ENCODE measurements around the gene TP73.
A peak's percentile ranks its signal among the peaks of the same experiment; 100 is the strongest.

TP73 gene

DNA sequence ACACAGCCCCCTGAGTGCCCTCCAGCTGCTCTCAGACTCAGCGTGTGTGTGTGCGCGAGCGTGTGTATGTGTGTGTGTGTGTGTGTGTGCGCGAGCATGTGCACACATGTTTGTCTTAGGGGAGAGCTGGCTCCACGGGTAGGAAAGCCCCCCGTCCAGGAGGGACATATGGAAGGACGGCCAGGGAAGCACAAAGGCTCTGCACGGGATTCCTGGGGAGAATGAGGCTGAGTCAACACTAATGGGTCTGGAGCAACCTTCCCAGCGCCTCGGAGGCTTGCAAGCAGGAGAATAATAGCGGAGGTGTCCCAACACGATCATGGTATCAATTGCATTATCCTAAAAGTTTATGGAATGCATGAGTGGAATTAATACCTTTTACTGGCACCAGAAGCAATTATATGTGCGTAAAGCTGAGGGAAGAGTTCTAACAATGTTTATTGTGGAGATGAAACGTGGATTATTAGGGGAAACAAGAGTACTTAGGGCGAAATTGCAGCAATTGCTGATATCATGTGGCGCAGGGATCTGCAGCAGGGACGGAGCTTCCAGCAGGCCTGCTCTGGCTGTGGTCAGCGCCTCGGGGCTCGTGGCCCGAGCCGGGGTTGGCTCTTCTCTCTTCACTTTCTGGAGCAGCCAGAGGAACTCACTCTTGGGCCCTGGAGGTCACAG lies 59.6 kb downstream of the TP73 start:
- intact Hi-C loops (cut with DNase I), result no loop called here
- peak in 2 of 42 donors; percentile 23 to 38 for DNase-seq

DNA sequence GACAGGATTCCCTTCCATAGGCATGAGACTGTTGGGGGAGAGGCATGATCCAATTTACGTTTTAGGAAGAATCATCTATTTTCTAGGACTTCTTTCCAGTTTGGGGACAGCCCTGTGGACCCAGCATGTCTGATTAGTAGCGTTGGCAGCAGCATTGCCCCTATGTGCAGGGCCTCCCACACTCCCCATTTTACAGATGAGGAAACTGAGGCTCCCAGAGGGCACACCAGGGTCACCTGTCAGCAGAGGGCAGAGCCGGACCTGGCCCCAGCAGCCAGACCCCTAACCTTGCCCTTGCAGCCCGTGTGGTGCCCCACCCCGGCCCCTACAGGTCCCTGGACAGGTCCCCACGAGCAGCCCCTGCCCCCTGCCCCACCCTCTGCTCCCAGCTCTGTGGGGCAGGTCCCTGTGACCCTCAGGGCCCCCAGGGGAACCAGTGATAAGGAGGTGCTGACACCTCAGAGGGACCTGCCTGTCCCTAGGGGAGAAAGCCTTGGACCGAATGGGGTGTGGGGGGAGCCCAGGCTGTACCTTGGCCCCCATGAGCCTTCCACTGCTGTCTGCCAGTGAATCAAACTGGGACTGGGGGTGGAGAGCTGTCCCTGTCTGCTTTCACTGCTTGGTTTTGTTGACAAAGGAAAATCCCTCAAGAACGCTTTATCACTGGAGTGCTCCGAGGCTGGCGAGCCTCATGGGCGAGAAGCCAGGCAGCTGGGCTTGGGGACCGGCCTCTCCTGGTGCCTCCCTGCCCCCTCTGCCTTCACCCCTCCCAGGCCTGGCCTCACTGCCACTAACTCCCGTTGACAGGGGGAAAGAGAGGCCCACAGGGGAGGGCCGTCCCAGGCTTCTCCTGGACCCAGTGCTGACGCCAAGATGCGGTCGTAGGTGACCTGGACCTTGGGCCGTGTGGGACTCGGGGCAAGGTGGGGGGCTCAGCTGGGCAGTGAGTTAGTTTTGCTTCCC lies 60.5 kb downstream of the TP73 start:
- DNase-seq, result peak; percentile 69 to 95 (median 89)
- intact Hi-C loops (cut with DNase I), result no loop called here

DNA sequence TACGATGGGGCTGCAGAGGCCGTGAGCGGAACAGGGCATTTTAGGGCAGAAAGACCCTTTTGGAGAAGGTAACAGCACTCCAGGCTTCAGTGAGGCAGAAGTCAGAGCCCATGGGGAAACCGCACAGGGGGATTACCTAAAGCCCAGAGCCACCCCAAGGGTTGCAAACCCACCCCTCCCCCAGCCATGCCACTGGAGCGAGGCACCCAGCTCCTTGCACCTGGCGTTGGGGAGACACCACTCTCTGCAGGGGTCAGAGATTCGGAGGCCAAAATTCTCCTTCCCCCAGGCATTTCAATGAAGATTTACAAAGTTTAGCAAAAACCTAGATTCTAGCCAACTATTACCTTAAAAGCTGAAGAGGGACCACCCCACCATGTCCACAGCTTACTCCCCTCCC lies 61.5 kb downstream of the TP73 start:
- intact Hi-C loops (cut with DNase I), result no loop called here
- peak in 1 of 42 donors; percentile 15 for DNase-seq

DNA sequence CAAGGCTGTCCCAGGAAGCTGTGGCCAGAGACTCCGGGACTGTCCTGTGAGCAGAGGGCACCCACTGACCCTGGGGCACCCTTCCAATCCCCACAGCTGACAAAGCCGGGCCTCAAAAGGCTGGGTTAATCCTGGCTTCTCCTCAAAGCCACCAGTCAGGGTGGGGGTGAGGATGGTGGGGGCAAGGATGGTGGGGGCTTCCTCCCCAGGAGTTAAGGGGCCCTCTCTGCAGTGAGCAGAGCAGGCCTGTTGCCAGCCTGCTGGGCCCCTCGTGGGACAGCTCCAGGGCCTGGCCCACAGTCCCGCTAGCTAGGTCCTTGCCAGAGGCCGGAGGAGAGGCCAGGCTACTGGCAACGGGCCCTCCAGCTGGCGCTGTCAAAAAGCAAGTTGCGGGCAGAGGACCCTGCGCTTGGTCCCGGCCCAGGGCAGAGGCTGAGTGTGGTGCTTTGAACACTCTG lies 62.0 kb downstream of the TP73 start:
- DNase-seq, result peak; percentile 73 to 94 (median 86)
- intact Hi-C loops (cut with DNase I), result no loop called here

DNA sequence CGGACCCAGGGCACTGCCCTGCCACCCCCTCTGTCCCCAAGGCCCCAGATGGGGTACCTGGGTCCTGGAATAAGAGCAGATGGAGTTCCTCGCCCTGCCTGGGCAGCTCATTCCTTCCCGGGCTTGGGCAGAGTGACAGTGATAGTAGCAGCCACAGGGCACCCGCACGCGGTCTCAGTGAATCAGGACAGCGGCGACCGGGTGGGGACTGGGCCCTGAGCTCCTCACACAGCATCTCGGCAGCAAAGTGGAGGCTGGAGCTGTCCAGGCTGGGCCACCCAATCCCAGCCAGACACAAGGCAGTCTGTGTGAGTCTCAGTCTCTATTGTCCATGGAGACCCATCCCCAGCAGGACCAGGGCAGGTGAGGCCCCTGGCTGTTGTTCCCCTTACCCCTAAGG lies 62.5 kb downstream of the TP73 start:
- intact Hi-C loops (cut with DNase I), result no loop called here
- DNase-seq, result peak in 18 of 42 donors; percentile 21 to 68 (median 41)

DNA sequence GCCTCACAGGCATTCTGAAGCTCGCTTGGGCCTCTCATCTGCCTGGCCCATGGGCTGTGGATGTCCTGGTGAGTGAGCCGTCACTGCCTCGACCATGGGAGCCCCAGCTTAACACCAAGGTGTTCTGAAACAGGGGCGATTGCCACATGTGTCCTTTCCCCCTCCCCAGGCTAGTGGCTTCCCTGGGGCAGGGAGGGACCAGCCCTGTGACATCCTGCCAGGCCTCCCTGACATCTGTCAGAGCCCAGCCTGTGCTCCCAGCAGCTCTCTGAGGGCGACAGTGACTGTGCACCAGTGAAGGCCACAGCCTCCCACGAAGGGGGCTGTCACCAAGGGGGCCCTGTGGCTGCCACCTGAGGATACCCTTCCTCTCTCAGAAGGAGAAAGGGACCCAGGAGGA lies 64.0 kb downstream of the TP73 start:
- DNase-seq, result peak in 5 of 42 donors; percentile 21 to 55 (median 42)
- intact Hi-C loops (cut with DNase I), result no loop called here

DNA sequence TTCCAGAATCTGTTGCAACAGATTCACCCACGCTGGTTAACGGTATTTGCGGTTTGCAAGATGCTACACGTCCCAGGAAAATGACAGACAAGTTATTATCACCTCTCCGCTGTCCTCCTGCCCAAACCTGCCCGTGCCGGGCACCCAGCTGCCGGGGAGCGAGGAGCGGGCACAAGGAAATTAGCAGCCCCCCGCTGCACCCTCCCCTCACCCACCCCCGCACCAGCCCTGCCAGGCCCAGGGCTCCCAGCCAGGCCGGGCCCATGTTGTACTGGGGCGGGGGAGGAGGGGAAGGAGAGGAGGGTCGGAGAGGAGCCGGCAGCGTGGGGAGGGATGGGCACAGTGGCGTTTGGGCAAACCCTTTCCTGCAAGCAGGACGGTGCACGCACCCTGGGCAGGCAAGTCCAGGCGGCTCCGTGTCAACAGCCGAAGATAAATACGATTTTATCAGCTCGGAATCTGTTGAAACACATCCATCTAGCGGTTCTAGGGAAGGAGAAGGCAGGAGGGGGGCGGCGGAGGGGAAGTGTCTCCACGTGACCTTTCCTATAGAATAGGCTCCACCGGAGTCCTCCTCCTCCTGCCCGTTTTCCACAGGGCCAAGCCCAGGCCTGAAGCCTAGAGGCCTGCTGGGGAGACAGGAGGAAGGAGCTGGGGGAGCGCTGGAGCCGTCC lies 64.9 kb downstream of the TP73 start:
- no peak for DNase-seq
- intact Hi-C loops (cut with DNase I), result no loop called here

DNA sequence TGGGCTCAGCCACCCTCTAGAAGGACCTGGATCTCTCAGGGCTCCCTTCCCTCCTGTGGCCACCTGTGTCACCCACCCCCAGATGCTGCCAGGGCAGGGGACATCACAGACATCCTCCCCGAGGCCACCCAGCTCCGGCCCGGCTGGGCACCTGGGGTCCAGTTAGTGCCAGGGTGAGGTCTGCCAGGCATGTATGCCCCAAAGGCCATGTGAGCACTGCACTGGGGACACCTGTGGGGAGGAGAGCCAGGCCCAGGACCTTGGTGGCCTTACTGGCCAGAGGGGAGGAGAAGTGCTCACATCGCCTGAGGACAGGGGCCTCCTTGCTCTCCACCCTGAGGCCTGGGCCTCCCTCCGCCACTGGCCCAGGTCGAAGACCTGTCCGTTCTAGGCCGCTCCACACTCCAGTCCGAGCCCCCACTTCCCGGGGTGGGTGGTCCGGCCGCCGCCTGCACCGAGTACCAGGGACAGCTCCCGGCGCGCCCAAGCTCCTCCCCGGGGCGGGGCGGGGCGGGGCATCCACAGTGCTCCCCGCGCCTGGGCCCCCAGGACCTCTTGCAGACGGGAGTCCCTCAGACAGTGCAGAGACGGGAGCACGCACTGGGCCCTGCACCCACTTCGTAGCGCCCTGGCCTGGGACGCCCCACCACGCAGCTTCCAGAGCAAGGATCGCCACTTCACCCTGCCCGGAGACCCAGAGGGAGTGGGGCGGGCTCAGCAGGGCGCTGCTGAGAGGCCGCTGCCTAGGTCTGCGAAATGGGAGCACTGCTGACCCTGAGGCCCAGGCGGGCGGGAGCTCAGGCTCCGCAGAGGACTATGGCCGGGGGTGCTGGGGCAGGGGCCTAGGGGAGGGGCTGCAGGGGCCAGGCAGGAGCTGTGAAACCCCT lies 65.6 kb downstream of the TP73 start:
- intact Hi-C loops (cut with DNase I), result no loop called here
- DNase-seq, result no peak

DNA sequence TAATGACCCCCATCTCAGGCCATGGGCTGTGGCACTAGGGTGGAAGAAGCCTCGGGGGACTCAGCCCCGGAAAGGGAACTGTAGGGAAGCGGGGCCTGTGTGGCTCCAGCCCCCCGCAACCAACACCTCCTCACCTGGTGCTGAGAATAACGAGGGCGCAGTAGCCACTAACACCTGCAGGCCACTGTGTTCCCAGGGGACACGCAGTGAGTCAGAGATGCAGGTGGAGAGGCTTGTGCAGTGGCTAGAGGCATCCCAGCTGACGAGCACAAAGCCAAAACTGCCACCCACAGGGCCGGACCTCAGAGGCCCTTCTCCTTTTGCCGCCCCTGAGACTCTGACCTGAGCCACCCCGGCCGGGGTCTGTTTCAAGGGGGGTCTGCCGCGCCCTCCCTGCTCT lies 66.4 kb downstream of the TP73 start:
- intact Hi-C loops (cut with DNase I), result no loop called here
- DNase-seq, result no peak

DNA sequence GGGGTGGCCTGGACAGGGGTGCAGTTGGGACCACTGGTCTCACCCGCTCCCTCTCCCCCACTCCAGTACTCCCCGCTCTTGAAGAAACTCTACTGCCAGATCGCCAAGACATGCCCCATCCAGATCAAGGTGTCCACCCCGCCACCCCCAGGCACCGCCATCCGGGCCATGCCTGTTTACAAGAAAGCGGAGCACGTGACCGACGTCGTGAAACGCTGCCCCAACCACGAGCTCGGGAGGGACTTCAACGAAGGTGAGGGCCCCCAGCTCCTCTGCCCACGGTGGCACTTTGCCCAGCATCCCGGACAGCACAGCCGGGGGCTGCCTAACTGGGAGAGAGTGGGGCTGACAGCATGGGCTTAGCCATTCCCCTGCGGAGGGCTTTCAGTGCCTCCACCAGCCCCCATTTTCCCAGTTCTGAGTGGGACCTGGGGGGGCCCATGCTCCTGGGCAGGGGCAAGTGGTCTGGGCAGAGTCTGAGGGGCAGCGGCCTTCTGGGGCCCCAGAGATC lies 69.7 kb downstream of the TP73 start:
- intact Hi-C loops (cut with DNase I), result loop anchor here (10.0 kb wide), 1 partner anchor 77 kb away; no protein-coding TSS in a partner anchor
- DNase-seq, result no peak

DNA sequence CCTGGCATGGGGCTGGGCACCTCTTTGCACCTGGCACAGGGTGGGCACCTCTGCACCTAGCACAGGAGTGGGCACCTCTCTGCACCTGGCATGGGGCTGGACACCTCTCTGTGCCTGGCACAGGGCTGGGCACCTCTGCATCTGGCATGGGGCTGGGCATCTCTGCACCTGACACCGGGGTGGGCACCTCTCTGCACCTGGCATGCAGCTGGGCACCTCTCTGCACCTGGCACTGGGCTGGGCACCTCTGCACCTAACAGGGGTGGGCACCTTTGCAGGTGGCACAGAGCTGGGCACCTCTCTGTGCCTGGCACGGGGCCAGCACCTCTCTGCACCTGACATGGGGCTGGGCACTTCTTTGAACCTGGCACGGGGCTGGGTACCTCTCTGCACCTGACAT lies 70.5 kb downstream of the TP73 start:
- intact Hi-C loops (cut with DNase I), result loop anchor here (10.0 kb wide), 1 partner anchor 78 kb away; no protein-coding TSS in a partner anchor
- DNase-seq, result no peak

DNA sequence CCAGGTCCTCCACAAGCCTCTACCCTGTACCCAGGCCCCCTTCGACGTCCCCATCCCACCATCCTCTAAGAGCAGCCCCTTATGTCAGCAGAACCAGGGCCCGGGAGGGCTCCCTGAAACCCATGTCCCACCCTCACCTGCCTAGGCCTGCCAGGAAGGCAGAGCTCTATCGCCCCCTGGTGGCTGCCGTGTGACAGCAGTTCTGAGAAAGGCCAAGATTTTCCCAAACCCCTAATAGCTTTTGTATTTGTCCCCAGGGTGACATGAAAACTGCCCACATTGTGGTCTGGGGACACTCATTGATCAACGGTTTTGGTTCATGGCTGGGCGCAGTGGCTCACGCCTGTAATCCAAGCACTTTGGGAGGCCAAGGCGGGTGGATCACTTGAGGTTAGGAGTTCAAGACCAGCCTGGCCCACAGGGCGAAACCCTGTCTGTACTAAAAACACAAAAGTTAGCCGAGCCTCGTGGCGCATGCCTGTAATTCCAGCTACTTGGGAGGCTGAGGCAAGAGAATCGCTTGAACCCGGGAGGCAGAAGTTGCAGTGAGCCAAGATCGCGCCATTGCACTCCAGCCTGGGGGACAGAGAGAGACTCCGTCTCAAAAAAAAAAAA lies 72.2 kb downstream of the TP73 start:
- intact Hi-C loops (cut with DNase I), result loop anchor here (10.0 kb wide), 1 partner anchor 80 kb away; no protein-coding TSS in a partner anchor
- peak; percentile 67 to 93 (median 82) for DNase-seq

DNA sequence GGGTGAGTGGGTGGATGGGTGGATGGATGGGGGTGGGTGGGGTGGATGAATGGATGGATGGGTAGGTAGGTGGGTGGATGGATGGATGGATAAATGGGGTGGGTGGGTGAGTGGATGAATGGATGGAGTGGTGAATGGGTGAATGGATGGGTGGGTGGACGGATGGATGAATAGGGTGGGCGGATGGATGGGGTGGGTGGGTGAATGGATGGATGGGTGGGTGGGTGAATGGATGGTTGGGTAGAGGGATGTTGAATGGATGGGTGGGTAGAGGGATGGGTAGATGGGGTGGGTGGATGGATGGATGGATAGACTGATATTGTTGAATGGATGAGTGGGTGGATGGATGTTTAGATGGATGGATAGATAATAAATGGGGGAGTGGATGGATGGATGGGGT lies 73.0 kb downstream of the TP73 start:
- no peak for DNase-seq
- intact Hi-C loops (cut with DNase I), result loop anchor here (10.0 kb wide), 1 partner anchor 81 kb away; no protein-coding TSS in a partner anchor

DNA sequence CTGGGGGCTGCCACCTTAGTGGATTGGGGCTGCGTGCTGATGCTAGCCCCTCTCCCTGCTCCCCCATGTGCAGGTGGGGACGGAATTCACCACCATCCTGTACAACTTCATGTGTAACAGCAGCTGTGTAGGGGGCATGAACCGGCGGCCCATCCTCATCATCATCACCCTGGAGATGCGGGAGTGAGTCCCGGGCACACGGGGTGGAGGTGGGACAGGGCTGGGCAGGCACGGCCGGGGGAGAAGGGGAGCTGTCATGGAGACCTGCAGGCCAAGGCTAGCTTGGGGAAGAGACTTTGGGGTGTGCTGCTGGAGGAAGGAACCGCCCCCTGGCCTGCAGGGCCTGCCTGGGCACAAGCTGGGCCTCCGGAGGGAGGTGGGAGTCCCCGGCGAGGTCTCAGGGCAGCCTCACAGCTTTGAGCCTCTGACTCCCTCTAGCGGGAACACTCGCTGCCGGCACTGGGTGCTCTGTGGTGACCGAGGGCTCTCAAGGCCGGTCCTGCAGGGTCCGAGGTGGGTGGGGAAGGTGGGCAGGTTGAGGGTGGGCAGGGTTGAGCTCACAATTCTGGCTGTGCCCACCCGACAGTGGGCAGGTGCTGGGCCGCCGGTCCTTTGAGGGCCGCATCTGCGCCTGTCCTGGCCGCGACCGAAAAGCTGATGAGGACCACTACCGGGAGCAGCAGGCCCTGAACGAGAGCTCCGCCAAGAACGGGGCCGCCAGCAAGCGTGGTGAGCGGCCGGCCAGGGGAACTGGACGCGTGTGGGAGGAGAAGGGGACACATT lies 74.9 kb downstream of the TP73 start:
- intact Hi-C loops (cut with DNase I), result loop anchor here (2.0 to 10.0 kb wide), 2 partner anchors 30 to 82 kb away; no protein-coding TSS in a partner anchor
- peak in 40 of 42 donors; percentile 30 to 85 (median 64) for DNase-seq

DNA sequence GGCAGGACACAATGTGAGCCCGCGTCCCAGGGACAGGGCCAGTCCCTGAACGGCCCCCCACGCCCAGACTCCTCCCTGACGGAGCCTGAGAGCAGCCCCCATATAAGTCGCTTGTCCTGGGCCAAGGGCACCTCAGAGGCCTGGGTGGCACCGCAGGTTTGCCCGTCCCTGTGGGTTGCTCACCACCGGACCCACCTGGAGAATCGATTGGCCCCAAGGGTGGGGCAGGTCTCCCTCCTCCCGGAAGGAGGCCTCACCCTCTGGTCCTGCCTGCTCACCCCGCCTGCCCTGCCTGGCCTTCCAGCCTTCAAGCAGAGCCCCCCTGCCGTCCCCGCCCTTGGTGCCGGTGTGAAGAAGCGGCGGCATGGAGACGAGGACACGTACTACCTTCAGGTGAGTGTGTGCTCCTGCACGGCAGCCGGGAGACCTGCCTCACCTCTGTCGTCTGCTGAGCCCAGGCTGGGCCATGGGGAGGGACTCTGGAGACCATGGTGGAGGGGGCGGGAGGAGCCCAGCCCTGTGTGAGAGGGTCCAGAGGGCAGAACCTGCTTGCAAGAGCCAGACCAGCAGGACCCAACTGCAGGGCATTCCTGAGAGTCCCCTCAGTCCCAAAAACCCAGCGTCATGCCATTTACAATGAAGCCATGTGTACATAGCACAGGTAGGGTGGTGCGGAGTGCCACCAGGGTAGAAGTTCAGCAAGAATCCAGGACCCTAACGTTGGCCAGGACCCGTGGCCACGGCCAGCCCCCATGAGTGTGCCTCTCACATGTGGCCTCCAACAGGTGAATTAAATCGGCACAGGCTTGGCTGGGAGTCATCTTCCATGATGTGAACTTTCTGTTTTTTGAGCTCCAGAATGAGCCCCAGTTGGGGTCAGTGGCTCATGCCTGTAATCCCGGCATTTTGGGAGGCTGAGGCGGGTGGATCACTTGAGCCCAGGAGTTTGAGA lies 75.8 kb downstream of the TP73 start:
- no peak for DNase-seq
- intact Hi-C loops (cut with DNase I), result loop anchor here (2.0 to 10.0 kb wide), 2 partner anchors 31 to 83 kb away; no protein-coding TSS in a partner anchor
